HG03460 (cell line): Measurements from ENCODE around the gene CDKN2B.
A peak's percentile ranks its signal among the peaks of the same experiment; 100 is the strongest.

Source experiments
- ATAC-seq: cut with Tn5 transposase; IDR thresholded peaks from one replicate; pipeline ENCODE4 v1.9.1; 2021; ENCODE audit not compliant: unreplicated experiment

CDKN2B gene

GRCh38 chr9:21995006-21995665 lies 14.0 kb downstream of the CDKN2B start:
- peak; percentile 84 for ATAC-seq

GRCh38 chr9:21994556-21995005 lies 14.5 kb downstream of the CDKN2B start, which contains the start of gene CDKN2B-AS1:
CDKN2B-AS1 (plus strand) TSS chr9:21994791.
- ATAC-seq = peak; percentile 43

- peak; percentile 32 for ATAC-seq
Observed at GRCh38 chr9:21993893-21994555, 15.1 kb downstream of the CDKN2B start, which contains the start of gene CDKN2A. CDKN2A (minus strand) TSS chr9:21994392.

- ATAC-seq = no peak
Observed at GRCh38 chr9:21993007-21993406, 16.1 kb downstream of the CDKN2B start.

- no peak for ATAC-seq
Observed at GRCh38 chr9:21991072-21991959, 17.8 kb downstream of the CDKN2B start.

- ATAC-seq = no peak
Observed at GRCh38 chr9:21989440-21990189, 19.5 kb downstream of the CDKN2B start.

GRCh38 chr9:21988056-21988990 lies 20.8 kb downstream of the CDKN2B start:
- no peak for ATAC-seq

GRCh38 chr9:21985964-21986667 lies 23.0 kb downstream of the CDKN2B start:
- ATAC-seq = peak; percentile 38

- ATAC-seq = no peak
Observed at GRCh38 chr9:21984101-21984500, 25.0 kb downstream of the CDKN2B start.

GRCh38 chr9:21983561-21983935 lies 25.6 kb downstream of the CDKN2B start:
- ATAC-seq = no peak

GRCh38 chr9:21982861-21983560 lies 26.1 kb downstream of the CDKN2B start:
- no peak for ATAC-seq

- ATAC-seq = no peak
Observed at GRCh38 chr9:21982391-21982790, 26.7 kb downstream of the CDKN2B start.

GRCh38 chr9:21976334-21976875 lies 32.7 kb downstream of the CDKN2B start:
- ATAC-seq = no peak

GRCh38 chr9:21974722-21975409 lies 34.2 kb downstream of the CDKN2B start:
- peak; percentile 75 for ATAC-seq

- ATAC-seq = no peak
Observed at GRCh38 chr9:21974343-21974721, 34.8 kb downstream of the CDKN2B start.

GRCh38 chr9:21972361-21972760 lies 36.7 kb downstream of the CDKN2B start:
- no peak for ATAC-seq

- ATAC-seq = no peak
Observed at GRCh38 chr9:21970800-21971640, 38.1 kb downstream of the CDKN2B start.
